SK-N-SH (cell line): ENCODE data around the gene CXXC4.

ENCODE experiments used
- CHD2 ChIP-seq: fragments of 150-350 bp; IDR thresholded peaks from 2 replicates; pipeline ENCODE4 v1.6.1; 2018; ENCODE audit warnings: low read length; ENCODE audit not compliant: partially characterized antibody
- CTCF ChIP-seq: fragments of 200-600 bp; sonication (generic); IDR thresholded peaks from 2 replicates; pipeline ENCODE4 v1.6.1; 2017; ENCODE audit warnings: antibody characterized with exemption, mild to moderate bottlenecking, moderate library complexity
- ELF1 ChIP-seq: IDR thresholded peaks from 2 replicates; pipeline ENCODE4 v1.4.0; 2012
- EZH2phosphoT487 ChIP-seq: fragments of 200-600 bp; sonication (generic); IDR thresholded peaks from 2 replicates; pipeline ENCODE4 v1.6.1; 2017; ENCODE audit warnings: low read depth, mixed run types, mild to moderate bottlenecking, antibody characterized with exemption, moderate library complexity, borderline replicate concordance
- IRF3 ChIP-seq: fragments of 150-350 bp; IDR thresholded peaks from 2 replicates; pipeline ENCODE4 v1.6.1; 2016; ENCODE audit warnings: mild to moderate bottlenecking, low read depth, low read length
- MXI1 ChIP-seq: IDR thresholded peaks from 2 replicates; pipeline ENCODE4 v1.6.1; 2012; ENCODE audit warnings: mild to moderate bottlenecking, low read depth, low read length, improper control_type of control experiment
- RAD21 ChIP-seq: IDR thresholded peaks from 2 replicates; pipeline ENCODE4 v1.6.1; 2012; ENCODE audit warnings: mild to moderate bottlenecking, low read length
- RCOR1 ChIP-seq: fragments of 150-350 bp; IDR thresholded peaks from 2 replicates; pipeline ENCODE4 v1.6.1; 2017; ENCODE audit warnings: antibody characterized with exemption, low read length
- SIN3A ChIP-seq: IDR thresholded peaks from 2 replicates; pipeline ENCODE4 v1.6.1; 2012; ENCODE audit warnings: low read depth, mild to moderate bottlenecking, low read length, moderate library complexity, borderline replicate concordance
- SMC3 ChIP-seq: IDR thresholded peaks from 2 replicates; pipeline ENCODE4 v1.6.1; 2012; ENCODE audit warnings: low read depth, low read length, improper control_type of control experiment
- TAF1 ChIP-seq: IDR thresholded peaks from 2 replicates; pipeline ENCODE4 v1.6.1; 2012; ENCODE audit warnings: low read depth, mild to moderate bottlenecking, low read length, moderate library complexity, borderline replicate concordance
- TCF12 ChIP-seq: IDR thresholded peaks from 2 replicates; pipeline ENCODE4 v1.4.0; 2012
- USF2 ChIP-seq: fragments of 150-350 bp; IDR thresholded peaks from 2 replicates; pipeline ENCODE4 v1.6.1; 2017; ENCODE audit warnings: antibody characterized with exemption, low read length, low read depth, borderline replicate concordance

GRCh38 chr4:104488151-104488550 lies 6.5 kb downstream of the CXXC4 start:
- TF ChIP-seq CTCF = no peak
- no peak for TF ChIP-seq RCOR1
- no peak for TF ChIP-seq TCF12
- no peak for TF ChIP-seq ELF1
- no peak for TF ChIP-seq TAF1
- TF ChIP-seq SMC3 = no peak
- no peak for TF ChIP-seq EZH2phosphoT487
- TF ChIP-seq RAD21 = no peak
- no peak for TF ChIP-seq CHD2
- no peak for TF ChIP-seq SIN3A
- no peak for TF ChIP-seq MXI1
- no peak for TF ChIP-seq IRF3
- TF ChIP-seq USF2 = no peak
